ENCODE results near the gene POLR2F. TPM values are rescaled to one million over a fixed set of nuclear protein-coding genes. Genes with fewer than 3 reads are reported as not detected.

Gene POLR2F
- total RNA-seq, 4 donors from 2014 or later, result 45.7 to 93.0 (median 72.1) TPM

DNA sequence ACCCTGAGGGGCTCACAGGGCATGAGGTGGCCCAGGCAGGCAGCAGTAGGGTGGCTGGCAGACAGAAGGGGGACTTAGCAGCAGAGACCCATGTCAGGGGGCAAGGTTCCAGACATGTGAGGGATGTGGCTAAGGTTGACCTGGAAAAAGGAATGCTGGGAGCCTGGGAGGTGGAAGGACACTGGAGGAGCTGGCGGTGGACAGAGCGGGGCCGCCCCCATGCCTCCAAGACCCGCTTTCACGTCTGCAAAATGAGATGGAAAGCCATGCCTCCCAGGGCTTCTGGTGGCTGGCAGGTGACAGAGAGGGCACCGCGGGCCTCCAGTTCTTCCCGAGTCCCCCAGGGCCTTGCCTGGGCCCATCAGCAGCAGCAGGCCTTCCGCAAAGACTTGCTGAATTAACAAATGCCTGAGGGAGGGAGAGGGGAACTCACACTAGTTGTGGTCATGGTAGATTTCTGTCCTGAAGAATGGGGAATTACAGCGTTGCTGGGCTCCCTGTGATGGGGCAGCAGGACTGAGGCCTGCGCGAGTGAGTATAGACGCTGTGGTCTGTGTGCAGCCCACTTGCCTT, 53.9 kb downstream of the POLR2F start:
- WGBS, result 87% methylated on average over 13 of the region's 13 CpGs
- TF ChIP-seq, protein P1, sequence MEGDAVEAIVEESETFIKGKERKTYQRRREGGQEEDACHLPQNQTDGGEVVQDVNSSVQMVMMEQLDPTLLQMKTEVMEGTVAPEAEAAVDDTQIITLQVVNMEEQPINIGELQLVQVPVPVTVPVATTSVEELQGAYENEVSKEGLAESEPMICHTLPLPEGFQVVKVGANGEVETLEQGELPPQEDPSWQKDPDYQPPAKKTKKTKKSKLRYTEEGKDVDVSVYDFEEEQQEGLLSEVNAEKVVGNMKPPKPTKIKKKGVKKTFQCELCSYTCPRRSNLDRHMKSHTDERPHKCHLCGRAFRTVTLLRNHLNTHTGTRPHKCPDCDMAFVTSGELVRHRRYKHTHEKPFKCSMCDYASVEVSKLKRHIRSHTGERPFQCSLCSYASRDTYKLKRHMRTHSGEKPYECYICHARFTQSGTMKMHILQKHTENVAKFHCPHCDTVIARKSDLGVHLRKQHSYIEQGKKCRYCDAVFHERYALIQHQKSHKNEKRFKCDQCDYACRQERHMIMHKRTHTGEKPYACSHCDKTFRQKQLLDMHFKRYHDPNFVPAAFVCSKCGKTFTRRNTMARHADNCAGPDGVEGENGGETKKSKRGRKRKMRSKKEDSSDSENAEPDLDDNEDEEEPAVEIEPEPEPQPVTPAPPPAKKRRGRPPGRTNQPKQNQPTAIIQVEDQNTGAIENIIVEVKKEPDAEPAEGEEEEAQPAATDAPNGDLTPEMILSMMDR (IDR thresholded peaks at IDR 0.05), result no peak
- TF ChIP-seq POLR2AphosphoS5 (IDR thresholded peaks at IDR 0.05), result no peak
- TF ChIP-seq POLR2A (IDR thresholded peaks at IDR 0.05; ENCODE audit: low read depth), result no peak
- TF ChIP-seq EP300 (IDR thresholded peaks at IDR 0.05), result no peak
- DNase-seq (ENCODE audit: extremely low spot score), result no peak
- H3K27me3 ChIP-seq, result no peaks in the 10 kb centered on the region
- no peaks in the 10 kb centered on the region for H3K4me1 ChIP-seq
- H3K36me3 ChIP-seq, result no peaks in the 10 kb centered on the region
- intact Hi-C loops (cut with DNase I), result no loop called here
- H3K9me3 ChIP-seq, result no peaks in the 10 kb centered on the region
- H3K27ac ChIP-seq (replicated peaks in 1 of 4), result no peak overlapping the region
- no peak overlapping the region for H3K4me3 ChIP-seq

- intact Hi-C loops (cut with DNase I), result no loop called here
- H3K4me3 ChIP-seq, result no peak overlapping the region
- H3K27me3 ChIP-seq, result no peaks in the 10 kb centered on the region
- no peak overlapping the region for H3K27ac ChIP-seq (replicated peaks in 1 of 4)
- H3K9me3 ChIP-seq, result no peaks in the 10 kb centered on the region
- H3K36me3 ChIP-seq, result no peaks in the 10 kb centered on the region
- TF ChIP-seq POLR2AphosphoS5 (IDR thresholded peaks at IDR 0.05) (no peak), EP300 (IDR thresholded peaks at IDR 0.05) (no peak), POLR2A (IDR thresholded peaks at IDR 0.05; ENCODE audit: low read depth) (no peak)
- TF ChIP-seq, protein P1 (IDR thresholded peaks at IDR 0.05), result no peak
- no peak for DNase-seq (ENCODE audit: extremely low spot score)
- H3K4me1 ChIP-seq, result no peaks in the 10 kb centered on the region
- 62% methylated on average over 14 of the region's 14 CpGs for WGBS
These were observed 55.7 kb downstream of the POLR2F start for GRCh38 chr22:38009000-38009806.

GRCh38 chr22:38012604-38013072, 59.1 kb downstream of the POLR2F start:
- no peak overlapping the region for H3K27ac ChIP-seq (replicated peaks in 1 of 4)
- no peaks in the 10 kb centered on the region for H3K9me3 ChIP-seq
- 86% methylated on average over 7 of the region's 7 CpGs for WGBS
- no peaks in the 10 kb centered on the region for H3K36me3 ChIP-seq
- intact Hi-C loops (cut with DNase I), result no loop called here
- DNase-seq (ENCODE audit: extremely low spot score), result no peak
- TF ChIP-seq POLR2AphosphoS5 (IDR thresholded peaks at IDR 0.05) (no peak), EP300 (IDR thresholded peaks at IDR 0.05) (no peak), POLR2A (IDR thresholded peaks at IDR 0.05; ENCODE audit: low read depth) (no peak)
- TF ChIP-seq, protein P1 (IDR thresholded peaks at IDR 0.05), result no peak
- H3K27me3 ChIP-seq, result no peaks in the 10 kb centered on the region
- no peak overlapping the region for H3K4me3 ChIP-seq
- H3K4me1 ChIP-seq, result peaks cover 16 to 22% (median 21%) of the 10 kb centered on the region in 4 donors

DNA sequence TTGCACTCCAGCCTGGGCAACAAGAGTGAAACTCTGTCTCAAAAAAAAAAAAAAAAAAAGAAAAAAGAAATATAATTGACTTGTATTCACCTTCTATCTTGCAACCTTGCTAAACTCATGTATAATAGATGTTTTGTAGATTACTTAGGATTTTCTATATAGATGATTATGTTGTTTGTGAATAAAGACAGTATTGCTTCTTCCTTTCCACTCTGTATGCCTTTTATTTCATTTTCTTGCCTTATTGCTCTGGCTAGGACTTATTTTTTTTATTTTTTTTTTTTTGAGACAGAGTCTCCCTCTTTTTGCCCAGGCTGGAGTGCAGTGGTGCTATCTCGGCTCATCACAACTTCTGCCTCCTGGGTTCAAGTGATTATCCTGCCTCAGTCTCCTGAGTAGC, 60.6 kb downstream of the POLR2F start:
- TF ChIP-seq POLR2A (IDR thresholded peaks at IDR 0.05; ENCODE audit: low read depth) (no peak), EP300 (IDR thresholded peaks at IDR 0.05) (no peak), POLR2AphosphoS5 (IDR thresholded peaks at IDR 0.05) (no peak)
- TF ChIP-seq, protein P1 (IDR thresholded peaks at IDR 0.05), result no peak
- peaks cover 20 to 29% (median 26%) of the 10 kb centered on the region in 4 donors for H3K4me1 ChIP-seq
- intact Hi-C loops (cut with DNase I), result no loop called here
- no peaks in the 10 kb centered on the region for H3K36me3 ChIP-seq
- H3K27me3 ChIP-seq, result no peaks in the 10 kb centered on the region
- H3K4me3 ChIP-seq, result no peak overlapping the region
- H3K27ac ChIP-seq (replicated peaks in 1 of 4), result no peak overlapping the region
- DNase-seq (ENCODE audit: extremely low spot score), result no peak
- WGBS, result 100% methylated on average over 1 of the region's 1 CpG
- H3K9me3 ChIP-seq, result no peaks in the 10 kb centered on the region
